ENCODE results near the gene CARS2. TPM values are rescaled to one million over a fixed set of nuclear protein-coding genes. Genes with fewer than 3 reads are reported as not detected.

Gene CARS2
- total and polyA plus RNA-seq, 2 donors from 2014 or later = 57.1 to 57.9 TPM

DNA sequence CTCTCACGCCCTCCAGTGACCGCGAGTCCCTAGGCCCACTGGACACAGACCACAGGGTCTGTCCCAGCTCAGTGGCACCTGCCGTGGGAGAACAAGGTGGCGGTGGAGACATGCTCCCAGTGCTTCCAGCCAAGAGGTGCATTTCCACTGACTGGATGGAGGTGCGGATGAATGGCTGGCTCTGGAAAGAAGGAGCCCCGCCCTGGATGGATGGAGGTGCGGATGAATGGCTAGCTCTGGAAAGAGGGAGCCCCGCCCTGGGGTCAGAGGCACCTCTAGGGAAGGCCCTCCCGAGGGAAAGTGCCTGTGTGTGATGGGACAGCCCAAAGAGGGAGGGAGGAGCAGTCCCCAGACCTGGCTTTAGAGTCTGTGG lies 58.6 kb downstream of the CARS2 start:
- FAIRE-seq (no peak), DNase-seq (peak in 1 of 5 donors; percentile 42)
- Histone ChIP-seq H3K9ac (ENCODE audit: low read length in 3 of 3) (no peak overlapping the region), H3K27me3 (ENCODE audit: control insufficient read depth, insufficient read depth, low read length) (no peaks in the 10 kb centered on the region), H3K4me1 (ENCODE audit: control insufficient read depth in 2 of 3, insufficient read depth in 2 of 3, low read depth in 1 of 3, low read length in 3 of 3) (peaks cover 0 to 4% (median 0%) of the 10 kb centered on the region in 3 donors), H3K4me3 (ENCODE audit: low read length in 3 of 3) (no peak overlapping the region), H3K9me3 (ENCODE audit: control insufficient read depth in 2 of 3, insufficient read depth in 1 of 3, low read length in 3 of 3) (no peaks in the 10 kb centered on the region), H3K36me3 (ENCODE audit: control insufficient read depth in 2 of 3, insufficient read depth in 3 of 3, low read length in 3 of 3) (peaks cover 3 to 13% (median 12%) of the 10 kb centered on the region in 3 donors), H3K27ac (ENCODE audit: low read depth in 2 of 2, low read length in 2 of 2) (no peak overlapping the region)
- intact Hi-C loops (cut with DNase I) = no loop called here
- TF ChIP-seq, protein P1, sequence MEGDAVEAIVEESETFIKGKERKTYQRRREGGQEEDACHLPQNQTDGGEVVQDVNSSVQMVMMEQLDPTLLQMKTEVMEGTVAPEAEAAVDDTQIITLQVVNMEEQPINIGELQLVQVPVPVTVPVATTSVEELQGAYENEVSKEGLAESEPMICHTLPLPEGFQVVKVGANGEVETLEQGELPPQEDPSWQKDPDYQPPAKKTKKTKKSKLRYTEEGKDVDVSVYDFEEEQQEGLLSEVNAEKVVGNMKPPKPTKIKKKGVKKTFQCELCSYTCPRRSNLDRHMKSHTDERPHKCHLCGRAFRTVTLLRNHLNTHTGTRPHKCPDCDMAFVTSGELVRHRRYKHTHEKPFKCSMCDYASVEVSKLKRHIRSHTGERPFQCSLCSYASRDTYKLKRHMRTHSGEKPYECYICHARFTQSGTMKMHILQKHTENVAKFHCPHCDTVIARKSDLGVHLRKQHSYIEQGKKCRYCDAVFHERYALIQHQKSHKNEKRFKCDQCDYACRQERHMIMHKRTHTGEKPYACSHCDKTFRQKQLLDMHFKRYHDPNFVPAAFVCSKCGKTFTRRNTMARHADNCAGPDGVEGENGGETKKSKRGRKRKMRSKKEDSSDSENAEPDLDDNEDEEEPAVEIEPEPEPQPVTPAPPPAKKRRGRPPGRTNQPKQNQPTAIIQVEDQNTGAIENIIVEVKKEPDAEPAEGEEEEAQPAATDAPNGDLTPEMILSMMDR (IDR thresholded peaks at IDR 0.05; ENCODE audit: borderline replicate concordance, extremely low read depth, insufficient read depth) = no peak

DNA sequence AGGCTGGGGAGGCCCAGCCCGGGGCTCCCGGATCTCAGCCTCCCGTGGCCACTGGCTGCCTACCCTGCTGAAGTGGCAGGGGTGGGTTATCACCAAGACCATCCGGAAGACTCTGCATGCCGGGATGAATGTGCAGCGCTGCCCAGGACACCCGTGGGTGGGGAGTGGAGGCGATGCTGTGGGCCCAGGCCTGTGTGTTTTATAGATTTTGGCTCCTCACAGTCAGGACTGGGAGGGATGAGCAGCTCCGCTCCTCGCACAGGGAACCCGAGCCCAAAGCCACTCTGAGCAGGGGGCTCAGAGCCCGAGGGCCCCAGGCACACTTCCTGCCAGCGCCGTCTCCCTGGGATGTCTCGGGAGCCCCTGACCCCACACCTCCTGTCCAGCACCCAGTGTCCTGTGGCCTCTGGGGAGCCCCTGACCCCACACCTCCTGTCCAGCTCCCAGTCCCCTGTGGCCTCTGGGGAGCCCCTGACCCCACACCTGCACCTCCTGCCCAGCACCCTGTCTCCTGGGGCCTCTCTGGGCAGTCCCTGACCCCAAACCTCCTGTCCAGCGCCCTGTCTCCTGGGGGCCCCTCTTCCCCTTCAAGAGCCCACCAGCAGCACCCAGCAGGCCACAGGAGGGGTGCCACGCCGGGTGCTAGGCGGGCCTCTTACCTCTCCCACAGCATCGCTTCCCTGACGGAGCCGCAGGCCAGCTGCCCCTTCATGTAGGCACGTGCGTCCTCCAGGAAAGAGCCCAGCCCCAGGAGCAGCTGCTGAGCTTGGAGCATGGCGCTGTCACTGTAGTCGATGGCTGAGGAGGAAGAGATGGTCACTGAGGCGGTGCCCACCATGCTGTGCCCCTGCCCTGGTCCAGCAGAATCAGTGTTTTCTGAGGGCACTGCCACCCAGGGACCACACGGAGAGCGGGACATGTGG lies 59.2 kb downstream of the CARS2 start:
- FAIRE-seq = no peak
- intact Hi-C loops (cut with DNase I) = no loop called here
- no peak overlapping the region for H3K27ac ChIP-seq (ENCODE audit: low read depth in 2 of 2, low read length in 2 of 2)
- no peak overlapping the region for H3K9ac ChIP-seq (ENCODE audit: low read length in 3 of 3)
- H3K9me3 ChIP-seq (ENCODE audit: control insufficient read depth in 2 of 3, insufficient read depth in 1 of 3, low read length in 3 of 3) = no peaks in the 10 kb centered on the region
- no peaks in the 10 kb centered on the region for H3K27me3 ChIP-seq (ENCODE audit: control insufficient read depth, insufficient read depth, low read length)
- no peak overlapping the region for H3K4me3 ChIP-seq (ENCODE audit: low read length in 3 of 3)
- H3K36me3 ChIP-seq (ENCODE audit: control insufficient read depth in 2 of 3, insufficient read depth in 3 of 3, low read length in 3 of 3) = peaks cover 3 to 15% (median 12%) of the 10 kb centered on the region in 3 donors
- peak in 1 of 5 donors; percentile 66 for DNase-seq
- peaks cover 0 to 4% (median 0%) of the 10 kb centered on the region in 3 donors for H3K4me1 ChIP-seq (ENCODE audit: control insufficient read depth in 2 of 3, insufficient read depth in 2 of 3, low read depth in 1 of 3, low read length in 3 of 3)
- TF ChIP-seq, protein P1 (IDR thresholded peaks at IDR 0.05; ENCODE audit: borderline replicate concordance, extremely low read depth, insufficient read depth) = no peak

DNA sequence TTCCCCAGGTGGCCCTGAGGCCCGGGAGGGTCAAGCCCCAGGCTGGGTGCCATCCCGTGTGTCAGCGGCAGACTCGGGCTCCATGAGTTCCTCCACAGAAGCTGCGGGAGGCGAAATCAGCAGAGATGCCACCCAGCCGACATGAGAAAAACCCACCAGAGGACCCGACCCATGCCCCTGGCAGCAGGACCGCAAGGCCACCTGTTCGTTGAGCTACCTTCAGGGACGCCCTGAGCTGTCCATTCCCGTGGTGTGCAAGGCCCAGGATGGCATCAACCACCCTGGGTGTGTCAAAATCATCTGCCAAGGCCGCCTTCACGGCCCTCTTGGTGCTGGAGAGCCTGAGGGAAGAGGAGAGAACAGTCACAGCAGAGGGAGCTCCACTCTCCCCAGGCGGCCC lies 60.2 kb downstream of the CARS2 start:
- TF ChIP-seq, protein P1 (IDR thresholded peaks at IDR 0.05; ENCODE audit: borderline replicate concordance, extremely low read depth, insufficient read depth) = no peak
- intact Hi-C loops (cut with DNase I) = no loop called here
- FAIRE-seq = no peak

More for the DNA sequence above, 60.2 kb downstream of the CARS2 start:
- Histone ChIP-seq H3K36me3 (ENCODE audit: control insufficient read depth in 2 of 3, insufficient read depth in 3 of 3, low read length in 3 of 3) (peaks cover 3 to 25% (median 17%) of the 10 kb centered on the region in 3 donors), H3K4me3 (ENCODE audit: low read length in 3 of 3) (no peak overlapping the region), H3K27me3 (ENCODE audit: control insufficient read depth, insufficient read depth, low read length) (no peaks in the 10 kb centered on the region), H3K9me3 (ENCODE audit: control insufficient read depth in 2 of 3, insufficient read depth in 1 of 3, low read length in 3 of 3) (no peaks in the 10 kb centered on the region), H3K27ac (ENCODE audit: low read depth in 2 of 2, low read length in 2 of 2) (no peak overlapping the region), H3K9ac (ENCODE audit: low read length in 3 of 3) (no peak overlapping the region), H3K4me1 (ENCODE audit: control insufficient read depth in 2 of 3, insufficient read depth in 2 of 3, low read depth in 1 of 3, low read length in 3 of 3) (peaks cover 0 to 6% (median 0%) of the 10 kb centered on the region in 3 donors)
- peak in 1 of 5 donors; percentile 70 for DNase-seq

Data from kidney (tissue), 14 donors.